Measurements from ENCODE around the gene ZNF497. TPM values are rescaled to one million over a fixed set of nuclear protein-coding genes. Genes with fewer than 3 reads are reported as not detected.

The ZNF497 gene
- total and polyA plus RNA-seq, 2 of the 13 experiments (the other 11 are each of a cell fraction or from before 2014, with no cell fraction given): 1.5 to 1.9 TPM

DNA sequence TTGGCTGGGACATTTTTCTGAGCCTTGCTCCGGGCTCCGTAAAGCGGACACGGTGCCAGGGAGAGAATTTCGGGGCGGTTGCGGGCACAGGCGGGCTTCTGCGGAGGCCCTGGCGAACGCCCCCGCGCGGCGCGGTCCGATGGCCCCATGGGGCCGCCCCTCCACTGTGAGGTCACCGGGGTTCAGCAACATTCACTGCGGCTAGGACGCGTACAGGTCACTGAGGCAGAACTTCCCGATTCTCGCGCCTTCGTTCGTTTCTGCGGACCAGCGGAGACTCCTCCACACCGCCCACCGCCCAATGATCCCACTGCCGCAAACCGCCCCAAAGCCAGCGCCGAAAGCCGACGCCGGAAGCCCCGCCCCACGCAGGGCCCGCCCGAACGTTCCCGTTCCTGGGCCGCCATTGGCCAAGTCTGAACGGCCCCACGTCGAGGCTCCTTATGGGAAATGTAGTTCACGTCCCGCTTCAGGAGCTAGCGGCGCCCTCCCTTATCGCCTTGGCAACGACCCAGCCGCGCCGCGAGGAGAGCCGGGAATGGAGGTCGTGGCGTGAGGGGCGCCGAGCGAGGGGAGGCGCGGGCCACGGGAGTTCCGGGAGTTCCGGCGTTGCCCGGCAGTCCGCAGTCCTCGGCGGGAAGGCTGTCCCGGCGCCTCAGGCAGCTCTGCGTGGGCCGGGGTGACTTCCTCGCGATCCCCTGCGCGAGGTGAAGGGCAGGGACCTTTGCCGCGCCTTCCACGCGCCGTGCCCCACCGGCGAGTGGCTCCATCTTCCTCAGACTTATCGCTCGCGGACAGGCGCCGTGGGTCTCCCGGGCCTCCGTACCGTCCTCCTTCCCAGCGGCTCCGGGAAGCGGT is 45.8 kb upstream of the ZNF497 start, which contains the start of gene ZNF584 (continued):
- TF ChIP-seq, protein P1, sequence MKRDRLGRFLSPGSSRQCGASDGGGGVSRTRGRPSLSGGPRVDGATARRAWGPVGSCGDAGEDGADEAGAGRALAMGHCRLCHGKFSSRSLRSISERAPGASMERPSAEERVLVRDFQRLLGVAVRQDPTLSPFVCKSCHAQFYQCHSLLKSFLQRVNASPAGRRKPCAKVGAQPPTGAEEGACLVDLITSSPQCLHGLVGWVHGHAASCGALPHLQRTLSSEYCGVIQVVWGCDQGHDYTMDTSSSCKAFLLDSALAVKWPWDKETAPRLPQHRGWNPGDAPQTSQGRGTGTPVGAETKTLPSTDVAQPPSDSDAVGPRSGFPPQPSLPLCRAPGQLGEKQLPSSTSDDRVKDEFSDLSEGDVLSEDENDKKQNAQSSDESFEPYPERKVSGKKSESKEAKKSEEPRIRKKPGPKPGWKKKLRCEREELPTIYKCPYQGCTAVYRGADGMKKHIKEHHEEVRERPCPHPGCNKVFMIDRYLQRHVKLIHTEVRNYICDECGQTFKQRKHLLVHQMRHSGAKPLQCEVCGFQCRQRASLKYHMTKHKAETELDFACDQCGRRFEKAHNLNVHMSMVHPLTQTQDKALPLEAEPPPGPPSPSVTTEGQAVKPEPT (CRISPR knock-in tag; IDR thresholded peaks at IDR 0.05; ENCODE audit: low read depth): no peak; the same call in 1 of the 2 replicates
- TF ChIP-seq, protein P2, sequence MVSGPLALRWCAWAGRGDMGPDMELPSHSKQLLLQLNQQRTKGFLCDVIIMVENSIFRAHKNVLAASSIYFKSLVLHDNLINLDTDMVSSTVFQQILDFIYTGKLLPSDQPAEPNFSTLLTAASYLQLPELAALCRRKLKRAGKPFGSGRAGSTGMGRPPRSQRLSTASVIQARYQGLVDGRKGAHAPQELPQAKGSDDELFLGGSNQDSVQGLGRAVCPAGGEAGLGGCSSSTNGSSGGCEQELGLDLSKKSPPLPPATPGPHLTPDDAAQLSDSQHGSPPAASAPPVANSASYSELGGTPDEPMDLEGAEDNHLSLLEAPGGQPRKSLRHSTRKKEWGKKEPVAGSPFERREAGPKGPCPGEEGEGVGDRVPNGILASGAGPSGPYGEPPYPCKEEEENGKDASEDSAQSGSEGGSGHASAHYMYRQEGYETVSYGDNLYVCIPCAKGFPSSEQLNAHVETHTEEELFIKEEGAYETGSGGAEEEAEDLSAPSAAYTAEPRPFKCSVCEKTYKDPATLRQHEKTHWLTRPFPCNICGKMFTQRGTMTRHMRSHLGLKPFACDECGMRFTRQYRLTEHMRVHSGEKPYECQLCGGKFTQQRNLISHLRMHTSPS (CRISPR knock-in tag; IDR thresholded peaks at IDR 0.05; ENCODE audit: low read depth): no peak
- TF ChIP-seq ZNF431 (CRISPR knock-in tag; IDR thresholded peaks at IDR 0.05; ENCODE audit: borderline replicate concordance, low read depth): 0 out of 2 replicates have a peak, but pooled peaks have one; percentile 66
- no peak for TF ChIP-seq NFRKB (IDR thresholded peaks at IDR 0.05)
- TF ChIP-seq FOXM1 (CRISPR knock-in tag; IDR thresholded peaks at IDR 0.05): no peak
- no peak for TF ChIP-seq LCORL (IDR thresholded peaks at IDR 0.05)
- TF ChIP-seq LCORL (CRISPR knock-in tag; IDR thresholded peaks at IDR 0.05): no peak
- TF ChIP-seq SP2 (CRISPR knock-in tag; IDR thresholded peaks at IDR 0.05): peak; percentile 92
- TF ChIP-seq, protein P3, sequence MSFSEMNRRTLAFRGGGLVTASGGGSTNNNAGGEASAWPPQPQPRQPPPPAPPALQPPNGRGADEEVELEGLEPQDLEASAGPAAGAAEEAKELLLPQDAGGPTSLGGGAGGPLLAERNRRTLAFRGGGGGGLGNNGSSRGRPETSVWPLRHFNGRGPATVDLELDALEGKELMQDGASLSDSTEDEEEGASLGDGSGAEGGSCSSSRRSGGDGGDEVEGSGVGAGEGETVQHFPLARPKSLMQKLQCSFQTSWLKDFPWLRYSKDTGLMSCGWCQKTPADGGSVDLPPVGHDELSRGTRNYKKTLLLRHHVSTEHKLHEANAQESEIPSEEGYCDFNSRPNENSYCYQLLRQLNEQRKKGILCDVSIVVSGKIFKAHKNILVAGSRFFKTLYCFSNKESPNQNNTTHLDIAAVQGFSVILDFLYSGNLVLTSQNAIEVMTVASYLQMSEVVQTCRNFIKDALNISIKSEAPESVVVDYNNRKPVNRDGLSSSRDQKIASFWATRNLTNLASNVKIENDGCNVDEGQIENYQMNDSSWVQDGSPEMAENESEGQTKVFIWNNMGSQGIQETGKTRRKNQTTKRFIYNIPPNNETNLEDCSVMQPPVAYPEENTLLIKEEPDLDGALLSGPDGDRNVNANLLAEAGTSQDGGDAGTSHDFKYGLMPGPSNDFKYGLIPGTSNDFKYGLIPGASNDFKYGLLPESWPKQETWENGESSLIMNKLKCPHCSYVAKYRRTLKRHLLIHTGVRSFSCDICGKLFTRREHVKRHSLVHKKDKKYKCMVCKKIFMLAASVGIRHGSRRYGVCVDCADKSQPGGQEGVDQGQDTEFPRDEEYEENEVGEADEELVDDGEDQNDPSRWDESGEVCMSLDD (CRISPR knock-in tag; IDR thresholded peaks at IDR 0.05; ENCODE audit: borderline replicate concordance): no peak; the same call in 1 of the 2 replicates
- no peak for TF ChIP-seq XBP1 (CRISPR knock-in tag; IDR thresholded peaks at IDR 0.05)
- 0 out of 2 replicates have a peak, but pooled peaks have one; percentile 32 for TF ChIP-seq MAFG (CRISPR knock-in tag; IDR thresholded peaks at IDR 0.05)
- TF ChIP-seq ERF (CRISPR knock-in tag; IDR thresholded peaks at IDR 0.05): no peak; the same call in 1 of the 2 replicates
- peak; percentile 51; the same call in 1 of the 2 replicates for TF ChIP-seq MTA1 (CRISPR knock-in tag; IDR thresholded peaks at IDR 0.05; ENCODE audit: borderline replicate concordance)
- TF ChIP-seq TCF7L2 (IDR thresholded peaks at IDR 0.05; ENCODE audit: low read depth, low read length): no peak
- TF ChIP-seq, protein P4, sequence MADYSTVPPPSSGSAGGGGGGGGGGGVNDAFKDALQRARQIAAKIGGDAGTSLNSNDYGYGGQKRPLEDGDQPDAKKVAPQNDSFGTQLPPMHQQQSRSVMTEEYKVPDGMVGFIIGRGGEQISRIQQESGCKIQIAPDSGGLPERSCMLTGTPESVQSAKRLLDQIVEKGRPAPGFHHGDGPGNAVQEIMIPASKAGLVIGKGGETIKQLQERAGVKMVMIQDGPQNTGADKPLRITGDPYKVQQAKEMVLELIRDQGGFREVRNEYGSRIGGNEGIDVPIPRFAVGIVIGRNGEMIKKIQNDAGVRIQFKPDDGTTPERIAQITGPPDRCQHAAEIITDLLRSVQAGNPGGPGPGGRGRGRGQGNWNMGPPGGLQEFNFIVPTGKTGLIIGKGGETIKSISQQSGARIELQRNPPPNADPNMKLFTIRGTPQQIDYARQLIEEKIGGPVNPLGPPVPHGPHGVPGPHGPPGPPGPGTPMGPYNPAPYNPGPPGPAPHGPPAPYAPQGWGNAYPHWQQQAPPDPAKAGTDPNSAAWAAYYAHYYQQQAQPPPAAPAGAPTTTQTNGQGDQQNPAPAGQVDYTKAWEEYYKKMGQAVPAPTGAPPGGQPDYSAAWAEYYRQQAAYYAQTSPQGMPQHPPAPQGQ (CRISPR knock-in tag; IDR thresholded peaks at IDR 0.05; ENCODE audit: borderline replicate concordance): no peak
- no peak for TF ChIP-seq KAT2B (IDR thresholded peaks at IDR 0.05; ENCODE audit: borderline replicate concordance, low read depth, low read length)
- no peak for TF ChIP-seq RAD51 (IDR thresholded peaks at IDR 0.05; ENCODE audit: borderline replicate concordance)
- TF ChIP-seq TAF15 (IDR thresholded peaks at IDR 0.05; ENCODE audit: low read depth, low read length, poor library complexity, severe bottlenecking): no peak
- peak; percentile 70; the same call in 1 of the 2 replicates for TF ChIP-seq ZNF674 (CRISPR knock-in tag; IDR thresholded peaks at IDR 0.05; ENCODE audit: low read depth)
- peak; percentile 63; the same call in 1 of the 2 replicates for TF ChIP-seq BORCS8-MEF2B (CRISPR knock-in tag; IDR thresholded peaks at IDR 0.05)
